Measurements from ENCODE around the gene CRYM.

Gene CRYM

GRCh38 chr16:21222495-21223337 lies 55.4 kb downstream of the CRYM start:
- peak overlapping the region; percentile 27; the same call in 1 of the 2 replicates for H3K4me3 ChIP-seq (ENCODE audit: low read depth, low read length)
- H3K27ac ChIP-seq (ENCODE audit: low read depth, low read length): no peak overlapping the region; the same call in 1 of the 2 replicates
- H3K4me1 ChIP-seq (ENCODE audit: control insufficient read depth, insufficient read depth, low read length): peaks cover 32% of the 10 kb centered on the region
- H3K9me3 ChIP-seq (ENCODE audit: control insufficient read depth, insufficient read depth, low read depth, low read length): peaks cover 3% of the 10 kb centered on the region; the same call in 1 of the 2 replicates
- H3K9ac ChIP-seq (ENCODE audit: low read length): no peak overlapping the region
- no peaks in the 10 kb centered on the region; the same call in 1 of the 2 replicates for H3K27me3 ChIP-seq (ENCODE audit: control insufficient read depth, insufficient read depth, low read length)
- no peaks in the 10 kb centered on the region for H3K36me3 ChIP-seq (ENCODE audit: control insufficient read depth, insufficient read depth, low read length)

- H3K36me3 ChIP-seq (ENCODE audit: control insufficient read depth, insufficient read depth, low read length): no peaks in the 10 kb centered on the region
Observed at GRCh38 chr16:21219551-21219950, 58.5 kb downstream of the CRYM start.

GRCh38 chr16:21218153-21218552 lies 59.9 kb downstream of the CRYM start:
- H3K27me3 ChIP-seq (ENCODE audit: control insufficient read depth, insufficient read depth, low read length): no peaks in the 10 kb centered on the region; the same call in 1 of the 2 replicates
- H3K4me1 ChIP-seq (ENCODE audit: control insufficient read depth, insufficient read depth, low read length): peaks cover 23% of the 10 kb centered on the region
- H3K27ac ChIP-seq (ENCODE audit: low read depth, low read length): no peak overlapping the region
- H3K4me3 ChIP-seq (ENCODE audit: low read depth, low read length): no peak overlapping the region
- no peak overlapping the region for H3K9ac ChIP-seq (ENCODE audit: low read length)
- H3K36me3 ChIP-seq (ENCODE audit: control insufficient read depth, insufficient read depth, low read length): no peaks in the 10 kb centered on the region
- peaks cover 3% of the 10 kb centered on the region; the same call in 1 of the 2 replicates for H3K9me3 ChIP-seq (ENCODE audit: control insufficient read depth, insufficient read depth, low read depth, low read length)

More at GRCh38 chr16:21219551-21219950, 58.5 kb downstream of the CRYM start:
- H3K27me3 ChIP-seq (ENCODE audit: control insufficient read depth, insufficient read depth, low read length): no peaks in the 10 kb centered on the region; the same call in 1 of the 2 replicates
- peaks cover 3% of the 10 kb centered on the region; the same call in 1 of the 2 replicates for H3K9me3 ChIP-seq (ENCODE audit: control insufficient read depth, insufficient read depth, low read depth, low read length)
- no peak overlapping the region for H3K27ac ChIP-seq (ENCODE audit: low read depth, low read length)
- H3K4me1 ChIP-seq (ENCODE audit: control insufficient read depth, insufficient read depth, low read length): peaks cover 32% of the 10 kb centered on the region
- H3K9ac ChIP-seq (ENCODE audit: low read length): no peak overlapping the region
- no peak overlapping the region for H3K4me3 ChIP-seq (ENCODE audit: low read depth, low read length)

- Histone ChIP-seq H3K4me1 (ENCODE audit: control insufficient read depth, insufficient read depth, low read length) (peaks cover 15% of the 10 kb centered on the region), H3K36me3 (ENCODE audit: control insufficient read depth, insufficient read depth, low read length) (no peaks in the 10 kb centered on the region), H3K27ac (ENCODE audit: low read depth, low read length) (no peak overlapping the region), H3K27me3 (ENCODE audit: control insufficient read depth, insufficient read depth, low read length) (no peaks in the 10 kb centered on the region; the same call in 1 of the 2 replicates), H3K9ac (ENCODE audit: low read length) (no peak overlapping the region), H3K9me3 (ENCODE audit: control insufficient read depth, insufficient read depth, low read depth, low read length) (peaks cover 3% of the 10 kb centered on the region; the same call in 1 of the 2 replicates), H3K4me3 (ENCODE audit: low read depth, low read length) (no peak overlapping the region)
Observed at GRCh38 chr16:21217121-21217520, 61.0 kb downstream of the CRYM start.

- H3K9ac ChIP-seq (ENCODE audit: low read length): no peak overlapping the region
- H3K4me3 ChIP-seq (ENCODE audit: low read depth, low read length): no peak overlapping the region
- no peak overlapping the region for H3K27ac ChIP-seq (ENCODE audit: low read depth, low read length)
- no peaks in the 10 kb centered on the region for H3K36me3 ChIP-seq (ENCODE audit: control insufficient read depth, insufficient read depth, low read length)
- no peaks in the 10 kb centered on the region for H3K27me3 ChIP-seq (ENCODE audit: control insufficient read depth, insufficient read depth, low read length)
- H3K9me3 ChIP-seq (ENCODE audit: control insufficient read depth, insufficient read depth, low read depth, low read length): no peaks in the 10 kb centered on the region
- H3K4me1 ChIP-seq (ENCODE audit: control insufficient read depth, insufficient read depth, low read length): no peaks in the 10 kb centered on the region
Observed at GRCh38 chr16:21214086-21214485, 64.0 kb downstream of the CRYM start.

GRCh38 chr16:21211486-21211885 lies 66.6 kb downstream of the CRYM start, which contains the start of gene ZP2:
TSS of gene ZP2 (minus strand) at chr16:21211574. CDS start at chr16:21211547, 27 bp downstream.
- H3K27me3 ChIP-seq (ENCODE audit: control insufficient read depth, insufficient read depth, low read length): no peaks in the 10 kb centered on the region
- no peaks in the 10 kb centered on the region for H3K9me3 ChIP-seq (ENCODE audit: control insufficient read depth, insufficient read depth, low read depth, low read length)
- H3K9ac ChIP-seq (ENCODE audit: low read length): no peak within 1 kb of the TSS
- no peak within 1 kb of the TSS for H3K27ac ChIP-seq (ENCODE audit: low read depth, low read length)
- no peaks in the 10 kb centered on the region for H3K4me1 ChIP-seq (ENCODE audit: control insufficient read depth, insufficient read depth, low read length)
- no peak within 1 kb of the TSS for H3K4me3 ChIP-seq (ENCODE audit: low read depth, low read length)
- no peaks in the 10 kb centered on the region for H3K36me3 ChIP-seq (ENCODE audit: control insufficient read depth, insufficient read depth, low read length)
